Activated CD4-positive, alpha-beta T cell treated with anti-CD3 and anti-CD28 coated beads, Interleukin-2, amount 50 U/mL, for 24 hours (primary cell): ENCODE measurements around the gene TTYH1.
"Not testable (repeated sequence)": the region's sequence is repeated elsewhere in the genome, so short reads cannot be mapped to it uniquely, and the experiment has no call there.

Source experiments
- DNase-seq, 2 donors: peaks; one replicate each; pipeline ENCODE4 v3.0.0-alpha.2; 2020; ENCODE audit warnings: low read depth in 1 of 2, low spot score in 1 of 2

TTYH1 gene

DNA sequence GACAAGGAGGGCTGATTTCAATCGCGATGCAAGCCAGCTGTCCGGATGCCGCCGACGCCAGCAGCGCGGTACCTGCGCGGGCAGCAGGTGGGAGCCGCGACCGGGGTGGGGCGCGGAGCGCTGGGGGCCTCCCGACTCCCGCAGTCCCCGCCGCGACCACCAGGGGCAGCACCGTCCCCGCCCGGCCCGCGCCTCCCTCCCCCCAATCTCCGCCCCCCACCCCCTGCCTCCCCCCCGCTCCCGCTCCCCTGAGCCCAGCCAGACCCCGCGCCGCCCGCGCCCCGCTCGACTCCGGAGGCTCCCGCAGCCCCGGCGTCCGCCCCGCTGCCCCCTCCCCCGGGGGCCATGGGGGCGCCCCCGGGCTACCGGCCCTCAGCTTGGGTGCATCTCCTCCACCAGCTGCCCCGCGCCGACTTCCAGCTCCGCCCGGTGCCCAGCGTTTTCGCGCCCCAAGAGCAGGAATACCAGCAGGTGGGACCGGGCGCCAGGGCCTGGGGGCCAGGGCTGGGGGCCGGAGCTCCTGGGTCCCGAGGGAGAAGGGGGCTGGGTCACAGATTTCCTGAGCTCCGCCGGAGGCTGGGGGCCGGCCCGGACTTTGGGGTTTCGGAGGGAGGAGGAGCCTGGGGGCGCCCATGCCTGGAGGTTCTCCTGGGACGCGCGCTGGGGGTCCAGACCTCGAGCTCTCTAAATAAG is at the start of gene TTYH1:
Gene TTYH1, plus strand, starts transcription at position 257 of the 693 bp plus-strand sequence. Its CDS starts 89 bp downstream, at position 346.
- no peak for DNase-seq

DNA sequence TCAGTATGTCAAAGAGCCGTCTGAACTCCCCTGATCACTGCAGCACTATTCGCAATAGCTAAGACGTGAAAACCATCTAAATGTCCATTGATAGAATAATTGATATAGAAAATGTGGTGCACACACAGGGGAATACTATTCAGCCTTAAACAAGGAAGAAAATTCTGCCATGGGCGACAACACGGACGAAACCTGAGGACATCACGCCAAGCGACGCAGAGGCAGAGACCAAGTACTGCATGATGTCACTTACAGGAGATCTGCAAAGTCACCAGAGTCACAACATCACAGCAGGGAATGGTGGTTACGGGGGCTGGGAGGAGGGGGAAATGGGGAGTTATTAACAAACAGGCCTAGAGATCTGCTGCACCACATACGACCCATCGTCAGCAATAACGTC is 49.5 kb upstream of the TTYH1 start:
- not testable (repeated sequence) for DNase-seq

DNA sequence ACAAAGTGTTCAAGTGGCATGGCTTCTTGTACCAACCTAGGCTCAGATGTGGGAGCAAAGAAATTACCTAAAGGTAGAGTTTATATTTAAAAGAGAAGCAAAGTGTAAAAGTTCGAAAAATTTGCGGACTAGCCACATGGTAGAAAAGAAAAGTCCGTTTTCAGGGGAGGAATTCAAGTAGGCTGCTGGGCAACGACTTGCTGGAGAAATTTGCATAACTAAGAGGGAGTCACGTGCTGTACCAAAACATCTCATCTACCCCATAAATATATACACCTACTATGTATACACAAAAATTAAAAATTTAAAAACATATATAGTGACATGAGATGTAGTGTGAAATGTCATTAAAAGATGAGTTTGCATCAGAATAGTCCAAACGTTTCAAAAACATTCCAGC is 48.5 kb upstream of the TTYH1 start:
- no peak for DNase-seq

DNA sequence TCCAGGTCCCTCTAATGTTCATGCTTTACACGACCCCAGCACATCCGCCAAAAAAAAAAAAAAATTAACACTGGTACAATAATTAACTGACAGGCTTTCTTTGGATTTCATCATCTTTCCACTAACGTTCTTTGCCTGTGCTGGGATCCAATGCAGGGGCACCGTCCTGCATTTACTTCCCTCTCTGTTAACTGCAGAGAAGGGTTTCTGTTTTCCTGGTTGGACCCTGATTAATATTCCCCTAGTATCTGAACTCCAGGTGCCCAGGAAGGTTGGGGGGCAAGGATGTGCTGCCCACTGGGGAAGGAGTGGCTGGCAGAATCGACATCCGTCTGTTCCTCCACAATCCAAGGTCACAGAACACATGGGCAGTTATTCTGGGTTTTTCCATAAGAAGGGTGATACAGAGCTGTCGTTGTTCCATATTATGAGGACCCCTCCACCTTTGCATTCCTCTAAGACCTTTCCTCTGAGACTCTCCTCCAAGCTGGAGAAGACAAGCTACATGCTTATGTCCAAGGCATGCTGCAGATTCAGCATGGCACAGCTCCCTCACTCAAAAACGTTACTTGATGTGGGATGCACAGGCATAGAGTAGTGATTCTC is 46.1 kb upstream of the TTYH1 start:
- no peak for DNase-seq

DNA sequence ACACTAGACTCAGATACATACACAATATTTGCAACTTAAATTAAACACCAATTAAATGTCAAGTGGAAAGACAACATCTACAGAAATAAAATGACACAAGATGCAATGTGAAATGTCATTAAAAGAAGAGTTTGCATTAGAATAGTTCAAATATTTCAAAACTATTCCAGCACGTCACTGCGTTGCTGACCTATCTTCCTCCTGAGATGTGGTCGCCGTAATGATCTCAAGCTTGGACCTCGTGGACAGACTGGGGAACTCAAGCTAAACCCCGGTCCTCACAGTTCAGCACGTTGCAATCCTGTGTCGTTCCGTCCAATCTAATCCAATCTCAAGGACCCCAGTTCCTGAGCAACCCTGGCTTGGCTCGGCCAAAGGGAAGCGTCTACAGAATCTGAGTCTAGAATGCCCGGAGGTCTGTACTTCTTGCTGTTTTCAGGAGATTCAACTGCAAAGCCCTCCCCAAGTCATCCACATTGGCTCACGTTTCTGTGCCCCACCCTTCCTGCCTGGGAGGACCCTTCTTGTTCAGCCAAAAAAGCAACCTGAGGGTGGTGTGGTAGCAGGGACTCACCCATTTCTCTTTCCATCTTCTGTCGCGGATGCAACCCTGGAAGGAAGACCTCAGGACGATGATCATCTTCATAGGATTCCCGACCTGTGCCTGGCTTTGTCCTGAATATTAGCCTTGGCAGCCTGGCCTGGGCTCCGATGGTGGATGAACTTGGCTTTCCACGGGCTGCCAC is 45.4 kb upstream of the TTYH1 start:
- not testable (repeated sequence) for DNase-seq

DNA sequence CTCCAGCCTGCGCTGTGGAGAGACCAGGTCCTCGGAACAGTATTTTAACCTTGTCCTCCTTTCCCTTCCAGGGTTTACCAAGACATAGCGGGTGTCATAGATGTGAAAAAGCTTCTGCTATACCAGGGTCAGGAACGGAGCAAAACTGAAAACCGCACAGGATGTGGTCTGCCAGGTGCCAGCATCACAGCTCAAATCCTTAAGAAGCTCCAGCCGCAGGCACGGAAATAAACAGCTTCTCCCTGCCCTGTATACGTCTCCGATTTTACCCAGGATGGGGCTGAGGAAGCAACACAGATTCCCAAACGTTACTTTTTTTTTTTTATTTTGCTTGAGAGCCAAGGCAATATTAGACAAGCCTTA is 44.8 kb upstream of the TTYH1 start:
- peak in 1 of 2 donors; percentile 30 for DNase-seq

DNA sequence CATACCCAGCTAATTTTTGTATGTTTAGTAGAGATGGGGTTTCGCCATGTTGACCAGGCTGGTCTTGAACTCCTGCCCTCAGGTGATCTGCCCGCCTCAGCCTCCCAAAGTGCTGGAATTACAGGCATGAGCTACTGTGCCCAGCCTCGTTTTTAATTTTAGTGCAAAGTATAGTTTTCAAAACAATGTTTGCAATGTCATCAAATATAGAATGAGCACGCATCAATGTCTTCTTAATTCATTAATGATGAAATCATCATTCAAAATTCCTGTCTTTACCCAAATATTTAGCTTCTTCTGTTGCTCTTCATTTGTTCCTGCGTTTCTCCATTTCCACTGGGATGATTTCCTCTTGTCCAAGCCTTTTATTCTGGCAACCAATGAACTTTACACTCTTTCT is 43.8 kb upstream of the TTYH1 start:
- not testable (repeated sequence) for DNase-seq

DNA sequence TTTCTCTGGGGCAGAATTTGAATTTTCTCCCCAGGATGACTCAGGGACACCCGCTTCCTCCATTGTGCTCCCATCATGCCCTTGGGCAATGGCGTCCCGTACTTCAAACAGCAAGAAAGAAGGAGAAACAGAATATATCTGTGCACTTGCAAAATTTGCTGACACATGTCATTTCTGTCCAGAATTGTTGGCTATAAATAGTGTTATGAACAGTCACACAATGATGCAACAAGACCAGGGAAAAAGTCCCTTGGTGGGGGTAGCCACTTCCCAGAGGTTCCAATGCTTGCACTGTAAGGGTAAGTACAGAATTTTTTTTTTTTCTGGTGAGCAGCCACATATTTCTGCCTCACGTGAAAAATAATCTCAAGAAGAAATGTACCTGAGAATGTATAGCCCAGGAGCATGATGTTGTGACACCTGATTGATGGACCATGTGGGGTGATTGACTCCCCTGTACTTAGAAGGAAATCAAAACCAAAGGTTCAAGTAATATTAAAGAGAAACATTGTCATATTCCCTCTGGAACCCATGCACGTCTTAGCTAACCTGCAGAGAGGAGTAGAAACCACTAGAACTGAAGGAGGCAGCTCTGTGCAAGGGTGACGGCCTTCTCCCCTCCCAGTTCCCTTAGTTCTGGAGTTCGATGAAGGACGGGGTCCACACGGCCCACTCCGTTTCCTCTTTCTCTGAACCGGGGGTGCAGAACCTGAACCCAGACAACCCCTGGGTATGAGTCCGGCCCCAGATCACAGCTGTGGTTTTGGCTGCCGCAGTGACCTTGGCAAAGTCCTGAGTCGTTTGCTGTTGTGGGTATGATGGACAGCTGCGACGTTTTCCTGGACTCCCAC is 41.3 kb upstream of the TTYH1 start:
- DNase-seq: no peak

DNA sequence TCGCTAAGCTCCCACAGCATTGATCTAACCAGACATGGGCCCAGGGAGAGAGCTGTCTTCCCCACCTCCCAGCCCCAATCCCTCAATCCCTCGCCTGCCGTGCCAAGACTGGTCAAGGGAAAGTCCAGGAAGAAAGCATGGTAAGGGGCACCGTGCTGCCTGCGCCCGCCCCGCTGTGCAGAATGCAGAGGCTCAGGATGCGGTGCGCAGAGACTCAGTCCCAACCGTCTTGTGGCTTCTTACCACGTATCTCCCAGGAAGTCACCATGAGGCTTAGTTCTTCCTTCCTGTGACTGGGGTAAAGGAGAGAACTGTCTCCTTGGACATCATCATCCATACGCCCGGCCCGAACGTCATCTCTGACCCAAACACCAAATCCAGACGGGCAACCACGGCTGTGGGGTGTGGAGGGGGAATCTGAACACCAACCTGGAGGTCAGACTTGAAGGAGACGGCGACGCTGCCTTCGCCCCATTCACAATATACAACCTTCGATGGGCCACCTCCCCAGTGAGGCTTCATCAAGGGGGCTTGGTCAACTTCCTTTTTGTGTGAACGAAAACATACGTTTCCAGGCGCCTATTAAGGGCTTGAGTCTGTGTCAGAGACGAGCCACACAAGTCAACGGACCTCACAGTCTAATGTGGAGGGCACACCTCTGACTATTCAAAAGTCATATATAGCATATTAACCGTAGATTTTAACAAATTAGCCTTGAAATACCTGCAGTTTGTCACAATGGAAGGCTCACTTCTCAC is 39.9 kb upstream of the TTYH1 start:
- not testable (repeated sequence) for DNase-seq

DNA sequence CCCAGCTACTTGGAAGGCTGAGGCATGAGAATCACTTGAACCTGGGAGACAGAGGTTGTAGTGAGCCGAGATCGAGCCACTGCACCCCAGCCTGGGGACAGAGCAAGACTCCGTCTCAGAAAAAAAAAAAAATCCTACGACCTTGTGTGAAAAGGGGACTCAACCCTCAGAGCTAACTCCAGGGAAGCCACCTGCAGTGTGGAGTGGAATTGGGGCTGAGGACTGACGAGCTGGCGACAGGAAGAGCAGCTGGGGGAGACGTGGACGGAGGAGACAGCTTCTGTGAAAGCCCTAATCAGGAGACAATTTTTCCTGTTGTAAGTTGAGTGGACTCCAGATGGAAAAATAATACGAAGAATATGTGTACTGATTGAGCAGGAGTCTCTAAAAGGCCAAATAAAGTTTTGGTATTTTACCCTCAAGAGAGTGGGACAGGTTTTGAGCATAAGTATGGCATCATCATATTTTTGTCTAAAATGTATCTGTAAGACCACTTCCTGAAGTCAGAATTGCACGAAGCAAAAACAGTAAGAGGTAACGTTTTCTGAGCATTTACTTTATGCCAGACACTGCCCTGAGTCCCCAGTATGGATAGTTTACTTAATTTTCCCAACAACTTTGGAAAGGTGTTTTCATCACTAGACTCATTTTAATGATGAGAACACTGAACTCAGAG is 38.5 kb upstream of the TTYH1 start:
- DNase-seq: no peak

DNA sequence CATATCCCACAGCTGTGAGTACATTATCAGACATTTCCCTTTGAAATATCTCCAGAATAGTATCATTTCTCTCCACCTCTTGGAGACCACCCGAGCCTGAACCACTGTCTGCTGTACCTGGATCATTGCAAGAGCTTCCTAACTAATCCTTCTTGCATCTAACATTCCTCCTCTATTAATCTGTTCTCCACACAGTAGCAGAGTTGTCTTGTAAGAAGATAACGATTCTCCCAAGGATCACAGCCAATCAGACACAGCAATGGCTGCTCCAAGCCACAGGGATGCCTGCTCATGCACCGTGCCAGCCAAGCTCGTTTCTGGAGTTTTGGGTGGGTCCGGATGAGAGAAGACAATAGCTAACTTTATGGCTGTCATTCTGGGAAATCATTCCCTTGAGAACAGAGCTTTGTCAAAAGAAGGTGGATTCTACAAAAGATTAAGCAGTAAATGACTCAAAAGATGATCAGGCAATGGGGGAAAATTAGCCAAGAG is 36.0 kb upstream of the TTYH1 start:
- no peak for DNase-seq

DNA sequence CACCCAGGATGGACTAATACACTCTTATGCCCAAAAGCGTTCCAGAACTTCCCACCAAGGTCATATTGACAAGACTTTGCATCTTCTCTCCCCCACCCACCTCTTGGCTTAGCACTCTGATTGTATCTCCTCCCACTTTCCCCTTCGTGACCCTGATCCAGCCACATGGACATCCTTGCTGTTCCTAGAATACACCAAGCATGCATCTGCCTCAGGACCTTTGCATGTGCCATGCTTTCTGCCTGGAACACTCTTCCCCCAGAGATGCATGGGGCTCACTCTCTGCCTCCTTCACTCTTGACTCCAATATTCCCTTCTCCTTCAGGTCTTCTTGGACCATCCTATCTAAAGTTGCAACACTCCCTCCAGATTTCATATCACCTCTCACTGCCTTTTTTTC is 34.4 kb upstream of the TTYH1 start:
- DNase-seq: no peak

DNA sequence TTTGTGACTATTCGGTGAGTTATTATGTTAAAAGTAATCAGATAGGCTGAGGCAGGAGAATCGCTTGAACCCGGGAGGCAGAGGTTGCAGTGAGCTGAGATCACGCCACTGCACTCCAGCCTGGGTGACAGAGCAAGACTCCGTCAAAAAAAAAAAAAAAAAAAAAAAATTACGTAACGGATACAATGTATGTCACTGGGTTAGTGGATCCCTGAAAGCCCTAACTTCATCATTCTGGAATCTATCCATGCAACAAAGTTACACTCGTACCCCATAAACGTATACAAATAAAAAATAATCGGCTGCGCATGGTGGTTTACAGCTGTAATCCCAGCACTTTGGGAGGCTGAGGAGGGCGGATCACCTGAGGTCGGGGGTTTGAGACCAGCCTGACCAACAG is 33.2 kb upstream of the TTYH1 start:
- DNase-seq: not testable (repeated sequence)

DNA sequence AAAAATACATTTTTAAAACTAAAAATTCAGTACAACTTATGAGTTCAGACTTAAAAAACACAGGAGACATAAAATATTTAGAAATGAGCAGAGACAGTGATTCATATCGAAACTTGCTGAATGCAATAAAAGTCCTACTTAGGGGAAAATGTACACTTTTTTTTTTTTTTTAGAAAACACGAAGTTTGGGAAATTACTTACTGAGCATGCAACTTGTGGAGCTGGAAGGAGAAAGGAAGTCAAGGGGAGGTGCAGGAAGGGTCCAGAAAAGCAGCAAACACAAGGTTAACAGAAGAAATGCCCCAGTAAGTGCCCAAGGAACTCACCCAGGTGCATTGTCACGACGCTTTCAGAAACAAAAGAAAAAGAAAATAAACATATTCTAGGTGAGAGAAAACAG is 31.9 kb upstream of the TTYH1 start:
- no peak for DNase-seq

DNA sequence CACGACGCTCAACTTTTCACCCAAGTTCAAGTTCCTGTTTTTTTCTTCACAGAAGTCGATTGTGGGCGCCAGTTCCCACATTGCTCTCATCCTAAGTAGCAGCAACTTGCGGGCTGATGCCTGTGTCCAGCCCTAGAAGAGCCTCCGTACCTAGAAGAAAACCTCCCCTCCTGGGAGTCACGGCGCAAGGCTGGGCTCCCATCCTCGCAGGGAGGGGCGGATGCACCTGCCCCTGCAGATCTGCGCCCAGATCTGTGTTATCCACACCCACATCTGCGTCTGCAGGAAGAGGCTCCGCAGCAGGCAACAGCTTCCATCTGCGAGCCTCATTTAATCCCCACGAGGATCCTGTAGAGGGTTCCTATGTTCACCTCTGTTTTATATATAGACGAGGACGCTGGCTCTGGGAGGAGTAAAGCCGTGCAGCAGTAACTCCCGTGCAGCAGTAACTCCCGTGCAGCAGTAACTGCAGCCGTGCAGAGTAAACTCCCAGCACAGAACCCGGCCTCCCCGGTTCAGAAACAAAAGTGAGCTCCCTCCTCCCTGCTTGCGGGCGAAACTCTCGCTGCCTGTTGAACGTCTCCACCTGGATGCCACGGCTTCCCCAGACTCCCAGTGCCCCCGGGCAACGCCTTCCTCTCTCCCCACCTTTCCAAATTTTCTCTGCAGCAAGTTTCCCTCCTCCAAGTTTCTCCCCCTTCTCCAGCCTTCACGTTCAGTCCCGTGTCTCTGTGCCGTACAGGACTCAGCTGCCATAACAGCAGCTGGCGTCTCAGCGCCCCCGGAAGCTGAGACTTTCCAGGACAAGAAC is 27.1 kb upstream of the TTYH1 start:
- DNase-seq: no peak

DNA sequence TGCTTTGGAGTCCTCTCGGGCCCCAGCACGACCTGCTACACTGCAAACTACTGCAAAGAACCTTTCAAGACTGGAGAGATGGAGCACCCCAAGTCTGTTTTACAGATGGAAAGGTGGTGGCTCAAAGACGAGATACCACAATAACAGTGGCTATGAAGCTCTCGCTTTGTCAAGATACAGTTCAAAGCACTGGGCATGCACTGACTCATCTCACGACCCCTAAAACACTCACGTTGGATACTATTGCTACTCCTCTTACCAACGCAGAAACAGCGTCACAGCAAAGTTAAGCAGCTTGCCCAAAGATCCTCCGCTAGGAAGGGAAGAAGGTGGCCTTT is 26.5 kb upstream of the TTYH1 start:
- no peak for DNase-seq

DNA sequence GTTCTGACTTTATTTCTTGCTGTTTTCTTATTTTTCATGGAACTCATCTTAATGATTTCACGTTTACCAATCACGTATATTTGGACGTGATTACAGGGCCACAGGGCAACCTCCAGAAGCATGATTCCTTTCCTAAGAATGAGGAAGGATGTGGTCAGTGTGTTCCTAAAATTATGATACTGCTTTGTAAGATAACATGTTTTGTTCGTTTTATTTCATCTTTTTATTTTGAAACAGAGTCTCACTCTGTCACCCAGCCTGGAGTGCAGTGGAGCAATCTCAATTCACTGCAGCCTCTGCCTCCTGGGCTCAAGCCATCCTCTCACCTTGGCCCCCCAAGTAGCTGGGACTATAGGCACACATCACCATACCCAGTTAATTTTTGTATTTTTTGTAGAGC is 25.7 kb upstream of the TTYH1 start:
- DNase-seq: no peak

DNA sequence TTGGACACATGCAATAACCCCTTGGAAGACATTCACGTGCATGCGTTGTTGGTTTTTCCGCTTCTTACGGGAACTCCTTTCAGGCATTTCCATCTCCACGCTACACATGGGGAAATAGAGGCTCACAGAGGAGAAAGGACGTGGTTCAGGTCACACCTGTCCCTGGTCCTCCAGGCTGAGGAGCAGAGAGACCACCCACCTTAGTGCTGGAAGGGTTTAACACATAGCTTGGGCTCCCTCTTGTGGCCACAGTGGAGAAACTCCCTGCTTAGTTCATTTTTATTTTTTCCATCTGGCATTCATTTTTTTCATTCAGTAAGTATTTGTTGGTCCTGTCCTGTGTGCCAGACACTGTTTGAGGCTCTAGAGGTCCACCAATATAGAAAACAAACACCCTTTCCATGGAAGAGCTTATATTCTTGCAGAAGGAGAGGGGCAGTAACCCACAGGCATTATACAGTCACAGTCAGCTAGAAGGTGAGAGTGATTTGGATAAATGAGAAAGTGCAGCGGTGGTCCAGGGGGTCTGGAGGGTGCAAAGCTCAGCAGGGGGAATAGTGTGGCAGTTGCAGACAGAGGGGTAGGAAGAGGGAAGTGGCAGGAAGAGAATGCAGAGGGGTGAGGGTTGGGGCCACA is 24.2 kb upstream of the TTYH1 start:
- peak in 1 of 2 donors; percentile 55 for DNase-seq

DNA sequence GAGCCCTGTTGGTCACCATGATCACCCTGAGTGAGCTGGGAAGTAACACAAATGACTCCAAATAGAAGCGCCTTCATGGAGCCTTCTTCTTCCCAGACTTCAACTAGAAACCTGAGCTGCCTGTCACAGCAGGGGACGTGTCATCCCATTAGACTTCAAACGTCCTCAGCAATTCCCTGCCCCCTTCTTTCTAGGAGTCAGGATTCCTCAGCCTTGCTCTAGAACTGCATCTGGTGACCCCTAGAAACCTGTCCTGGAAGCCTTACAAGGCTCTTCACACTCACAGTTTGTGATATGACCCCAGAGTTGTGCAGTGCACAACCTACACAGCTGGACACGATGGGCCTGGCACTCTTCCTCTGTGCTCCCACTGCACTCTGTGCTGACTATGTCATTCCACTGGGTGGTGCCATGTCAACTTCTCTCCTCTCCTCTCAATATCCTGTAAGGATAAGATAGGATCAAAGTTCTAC is 23.6 kb upstream of the TTYH1 start:
- DNase-seq: no peak
